Subcutaneous adipose tissue (tissue), 4 donors: ENCODE measurements around the gene ZNF598. TPM values are rescaled to one million over a fixed set of nuclear protein-coding genes. Genes with fewer than 3 reads are reported as not detected.

Experiments
- total RNA-seq, 4 donors: library from RNA; depleted of rRNA; stranded (reverse); fragments of >200 nt; gene quantifications; one replicate each; pipeline ENCODE4 v1.1.0, GENCODE V29; 2016
- TF ChIP-seq, protein P1 (sequence below): fragments of 450-650 bp; IDR thresholded peaks from one replicate; pipeline ENCODE4 v1.5.1; 2016; ENCODE audit warnings: low read depth, mild to moderate bottlenecking, control low read depth, antibody characterized with exemption, moderate library complexity

Gene ZNF598
- total RNA-seq, 4 donors from 2014 or later, result 13.9 to 45.0 (median 15.0) TPM

DNA sequence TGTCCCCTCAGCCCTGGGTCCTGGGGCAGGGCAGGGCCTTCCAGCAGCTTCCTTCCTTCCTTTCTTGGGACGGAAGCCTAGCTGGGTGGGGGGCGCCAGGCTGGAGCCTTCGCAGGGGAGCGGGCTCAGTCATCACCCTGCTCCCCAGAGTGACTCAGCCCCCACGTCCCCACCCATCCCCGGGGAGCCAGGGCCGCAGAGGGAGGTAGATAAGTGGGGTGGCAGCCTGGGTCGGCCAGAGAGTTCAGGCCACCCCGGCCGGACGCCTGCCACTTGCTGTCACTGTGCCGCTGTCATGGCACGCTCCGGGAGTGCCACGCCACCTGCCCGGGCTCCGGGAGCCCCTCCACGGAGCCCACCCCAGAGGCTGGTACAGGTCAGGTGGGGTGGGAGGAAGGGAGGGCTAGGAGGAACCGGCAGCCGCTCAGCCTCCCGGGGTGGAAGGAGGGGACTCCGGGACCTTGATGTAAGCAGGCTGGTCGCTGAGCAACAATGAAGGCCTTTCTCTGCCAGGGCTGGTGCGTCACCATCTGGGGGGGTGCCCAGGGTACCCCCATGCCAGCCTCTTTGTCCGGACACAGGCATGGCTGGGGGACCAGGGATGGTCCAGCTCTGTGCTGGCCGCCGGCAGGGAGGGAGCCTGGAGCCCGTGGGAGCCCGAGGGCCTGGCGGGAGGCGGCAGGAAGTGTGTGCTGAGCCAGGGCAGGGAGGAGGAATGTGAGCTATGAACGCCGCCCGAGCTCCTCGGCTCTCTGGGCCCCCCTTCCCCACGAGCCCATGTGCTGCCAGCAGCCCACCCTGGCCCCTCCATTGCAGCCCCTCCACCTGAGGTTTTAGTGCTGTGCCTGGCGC is 23.7 kb upstream of the ZNF598 start:
- TF ChIP-seq, protein P1, sequence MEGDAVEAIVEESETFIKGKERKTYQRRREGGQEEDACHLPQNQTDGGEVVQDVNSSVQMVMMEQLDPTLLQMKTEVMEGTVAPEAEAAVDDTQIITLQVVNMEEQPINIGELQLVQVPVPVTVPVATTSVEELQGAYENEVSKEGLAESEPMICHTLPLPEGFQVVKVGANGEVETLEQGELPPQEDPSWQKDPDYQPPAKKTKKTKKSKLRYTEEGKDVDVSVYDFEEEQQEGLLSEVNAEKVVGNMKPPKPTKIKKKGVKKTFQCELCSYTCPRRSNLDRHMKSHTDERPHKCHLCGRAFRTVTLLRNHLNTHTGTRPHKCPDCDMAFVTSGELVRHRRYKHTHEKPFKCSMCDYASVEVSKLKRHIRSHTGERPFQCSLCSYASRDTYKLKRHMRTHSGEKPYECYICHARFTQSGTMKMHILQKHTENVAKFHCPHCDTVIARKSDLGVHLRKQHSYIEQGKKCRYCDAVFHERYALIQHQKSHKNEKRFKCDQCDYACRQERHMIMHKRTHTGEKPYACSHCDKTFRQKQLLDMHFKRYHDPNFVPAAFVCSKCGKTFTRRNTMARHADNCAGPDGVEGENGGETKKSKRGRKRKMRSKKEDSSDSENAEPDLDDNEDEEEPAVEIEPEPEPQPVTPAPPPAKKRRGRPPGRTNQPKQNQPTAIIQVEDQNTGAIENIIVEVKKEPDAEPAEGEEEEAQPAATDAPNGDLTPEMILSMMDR, result no peak

DNA sequence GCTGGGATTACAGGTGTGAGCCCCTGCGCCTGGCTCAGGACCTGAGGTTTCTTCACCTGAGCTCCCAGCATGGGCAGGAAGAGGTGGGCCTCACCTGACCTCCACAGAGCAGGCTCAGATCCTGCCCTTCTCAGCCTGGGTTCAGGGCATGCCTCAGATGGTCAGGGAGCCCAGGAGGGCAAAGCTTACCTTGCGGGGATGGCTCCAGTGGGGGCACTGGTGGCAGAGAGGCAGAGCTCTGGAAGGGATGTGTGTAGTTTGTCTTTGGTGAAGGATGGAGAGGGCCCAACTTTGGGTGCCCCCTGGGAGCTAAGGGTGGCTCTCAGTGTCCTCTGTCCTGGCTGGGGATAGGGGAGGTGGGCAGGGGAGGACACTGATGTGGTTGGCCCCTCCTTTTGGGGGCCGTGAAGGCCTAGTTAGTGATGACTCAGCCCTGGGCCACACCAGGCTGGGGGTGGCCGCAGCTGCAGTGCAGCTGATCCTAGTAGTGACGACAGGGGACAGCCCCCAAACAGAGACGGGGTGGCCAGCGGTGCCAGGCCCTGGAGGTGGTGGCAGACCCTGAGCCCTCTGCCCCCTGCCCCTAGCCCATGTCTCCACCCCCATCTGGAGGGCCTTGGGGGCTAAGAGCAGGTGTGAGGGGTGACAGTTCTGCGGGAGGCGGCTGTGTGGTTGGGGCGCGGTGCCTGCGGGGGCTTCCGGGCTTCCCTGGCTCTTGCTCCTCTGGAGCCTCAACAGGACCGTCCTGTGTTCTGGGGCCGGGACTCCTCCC is 22.9 kb upstream of the ZNF598 start:
- TF ChIP-seq, protein P1, result no peak

- TF ChIP-seq, protein P1, result no peak
Measured at GRCh38 chr16:2031081-2031577, 21.5 kb upstream of the ZNF598 start.

DNA sequence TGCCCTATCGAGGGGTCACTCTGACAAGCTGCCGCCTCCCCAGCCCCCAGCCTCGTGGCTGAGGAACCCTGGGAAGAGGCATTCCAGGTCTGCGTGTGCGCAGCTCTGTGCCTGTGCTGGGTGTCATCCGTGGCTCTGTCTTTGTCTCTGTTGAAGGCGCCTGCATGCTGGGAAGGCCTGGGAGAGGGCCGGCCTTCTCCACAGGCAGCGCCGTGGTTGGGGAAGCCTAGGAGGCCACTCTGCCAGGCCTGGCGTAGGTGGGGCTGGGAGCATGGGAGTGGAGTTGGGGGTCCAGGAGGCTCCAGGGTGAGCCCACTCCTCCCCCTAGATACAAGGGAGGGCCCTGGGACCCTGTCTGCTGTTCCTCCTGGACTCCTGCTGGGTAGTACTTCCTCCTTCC is 20.4 kb upstream of the ZNF598 start:
- TF ChIP-seq, protein P1, result no peak

- TF ChIP-seq, protein P1, result no peak
Measured at GRCh38 chr16:2029350-2029749, 19.7 kb upstream of the ZNF598 start.

GRCh38 chr16:2028620-2029220 is 19.1 kb upstream of the ZNF598 start:
- TF ChIP-seq, protein P1, result no peak

- TF ChIP-seq, protein P1, result no peak
Measured at GRCh38 chr16:2028146-2028545, 18.5 kb upstream of the ZNF598 start.
